ENCODE measurements around the gene IFNLR1.
"Not testable (repeated sequence)": the region's sequence is repeated elsewhere in the genome, so short reads cannot be mapped to it uniquely, and the experiment has no call there.

Gene IFNLR1

DNA sequence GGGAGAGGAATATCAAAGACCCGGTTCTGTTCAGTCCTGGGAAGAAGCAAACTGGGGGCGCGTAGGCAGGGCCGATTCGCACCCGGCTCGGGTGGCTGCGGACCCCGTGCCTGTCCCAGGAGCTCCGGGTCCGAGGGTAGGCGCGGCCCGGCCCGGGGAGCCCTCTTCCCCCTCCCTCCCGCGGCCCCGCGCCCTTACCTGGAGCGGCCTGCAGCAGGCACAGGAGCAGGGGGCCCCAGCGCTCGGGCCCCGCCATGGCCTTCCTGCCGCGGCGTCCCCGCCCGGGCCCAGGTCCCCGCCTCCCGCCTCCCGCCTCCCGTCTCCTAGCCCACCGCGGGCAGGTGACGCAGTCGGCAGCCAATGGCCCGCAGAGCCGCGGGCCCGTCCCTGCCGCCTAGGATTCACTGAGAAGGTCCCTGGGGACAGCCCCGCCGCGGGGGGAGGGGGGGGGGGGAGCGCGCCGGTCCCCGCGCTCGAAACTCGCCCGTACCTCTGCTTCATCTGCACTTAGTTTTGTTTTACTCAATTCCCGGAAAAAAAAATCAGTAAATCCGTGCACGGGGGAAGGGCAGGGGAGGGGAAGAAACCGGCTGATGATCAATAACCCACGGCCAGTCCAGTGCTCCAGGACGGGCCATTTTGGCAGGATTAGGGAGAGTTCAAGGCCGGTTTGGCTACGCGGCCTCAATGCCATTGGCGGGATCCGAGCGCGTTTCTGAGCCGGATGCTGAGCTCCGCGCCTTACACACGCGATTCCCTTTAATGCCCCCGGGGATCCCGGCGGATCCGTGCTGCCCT lies at the start of gene IFNLR1:
TSS of gene IFNLR1 (minus strand) at position 297 of the 798 bp plus-strand sequence. CDS start at position 256, 41 bp downstream.
- no peak for DNase-seq (ENCODE audit: low spot score)

DNA sequence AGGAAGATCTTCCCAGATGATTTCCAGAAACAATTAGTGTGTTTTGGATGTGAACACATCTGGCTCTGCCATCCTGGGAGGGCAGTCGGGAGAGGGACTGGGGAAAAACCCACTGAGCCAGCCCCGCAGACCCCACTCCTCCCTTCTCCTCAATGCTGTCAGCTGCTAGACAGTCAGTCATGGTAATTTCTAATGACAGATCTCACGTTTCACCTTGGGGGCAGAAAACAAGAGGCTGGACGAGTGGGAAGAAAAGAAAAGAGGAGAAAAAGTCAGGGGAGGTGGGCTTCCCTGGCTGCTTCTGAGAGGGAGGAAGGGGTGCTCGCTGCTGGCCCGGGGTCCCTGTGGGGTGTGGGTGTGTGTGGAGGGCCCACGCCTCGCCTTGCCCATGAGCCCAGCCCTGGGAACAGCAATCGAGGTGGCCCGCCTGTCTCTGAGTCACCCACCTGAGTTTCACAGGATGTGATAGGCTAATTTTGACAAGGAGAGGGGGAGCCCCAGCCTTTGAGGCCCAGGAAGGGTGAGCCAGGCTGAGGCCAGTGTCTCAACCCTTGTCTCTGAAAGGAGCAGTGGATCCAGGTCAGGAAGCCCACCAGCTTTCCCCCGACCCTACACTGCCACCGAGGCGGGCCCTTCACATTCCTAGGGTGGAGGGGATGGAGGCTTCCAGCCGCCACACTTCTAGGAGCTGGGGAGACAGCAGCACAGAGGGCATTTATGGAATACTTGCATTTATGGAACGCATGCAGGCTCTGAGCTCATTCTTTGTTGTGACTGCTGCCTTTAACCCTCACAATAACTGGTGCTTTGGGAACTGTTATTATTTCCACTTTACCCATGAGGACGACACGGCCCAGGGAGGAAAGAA lies 49.1 kb upstream of the IFNLR1 start:
- DNase-seq (ENCODE audit: low spot score): no peak

DNA sequence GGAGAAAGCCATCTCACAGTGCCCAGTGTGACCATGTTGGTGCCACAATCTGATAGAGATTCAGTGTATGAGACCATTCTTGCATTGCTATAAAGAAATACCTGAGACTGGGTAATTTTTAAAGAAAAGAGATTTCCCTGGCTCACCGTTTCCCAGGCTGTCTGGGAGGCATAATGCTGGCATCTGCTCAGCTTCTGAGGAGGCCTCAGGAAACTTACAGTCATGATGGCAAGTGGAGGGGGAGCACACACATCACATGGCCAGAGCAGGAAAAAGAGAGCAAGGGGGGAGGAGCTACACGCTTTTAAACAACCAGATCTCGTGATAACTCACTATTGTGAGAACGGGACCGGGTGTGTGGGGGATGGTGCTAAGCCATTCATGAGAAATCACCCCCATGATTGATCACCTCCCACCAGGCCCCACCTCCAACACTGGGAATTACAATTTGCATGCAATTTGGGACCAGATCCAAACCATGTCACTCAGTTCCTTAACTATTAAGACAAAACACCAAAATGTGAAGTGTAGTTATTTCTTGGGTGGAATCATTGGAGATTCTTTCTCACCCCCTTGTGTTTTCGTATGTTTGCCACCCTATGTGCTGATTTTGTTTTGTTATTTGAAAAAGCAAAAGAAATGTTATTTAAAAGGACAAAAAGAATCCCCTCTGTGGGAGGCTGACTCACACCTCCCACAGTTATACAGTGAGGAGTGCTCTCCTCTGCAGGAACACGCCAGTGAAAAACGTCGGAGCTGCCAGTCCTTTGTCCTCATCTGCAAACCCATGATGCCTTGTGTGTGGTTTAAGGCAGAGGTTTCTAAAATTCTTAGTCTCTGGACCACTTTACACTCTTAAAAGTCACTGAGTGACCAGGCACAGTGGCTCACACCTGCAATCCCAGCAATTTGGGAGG lies 46.9 kb upstream of the IFNLR1 start:
- DNase-seq (ENCODE audit: low spot score): no peak

DNA sequence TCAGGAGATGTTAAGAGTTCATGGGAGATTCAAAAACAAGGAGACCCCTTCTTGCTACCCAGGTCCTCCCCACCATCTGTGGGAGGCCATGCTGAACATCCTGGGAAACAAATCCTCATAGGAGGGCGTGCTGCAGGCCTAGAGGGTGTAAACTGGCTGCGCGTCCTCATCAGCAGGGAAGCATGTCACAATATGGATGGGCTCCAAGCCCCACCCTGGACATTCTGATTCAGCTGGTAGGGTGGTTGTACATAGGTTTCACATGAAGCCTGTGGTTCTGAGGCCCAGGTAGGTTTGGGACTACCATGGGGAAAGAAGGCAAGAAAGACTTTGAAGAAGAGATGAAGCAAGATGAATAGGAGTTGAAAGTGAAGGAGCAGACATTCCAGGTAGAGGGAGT lies 44.6 kb upstream of the IFNLR1 start:
- DNase-seq (ENCODE audit: low spot score): no peak

DNA sequence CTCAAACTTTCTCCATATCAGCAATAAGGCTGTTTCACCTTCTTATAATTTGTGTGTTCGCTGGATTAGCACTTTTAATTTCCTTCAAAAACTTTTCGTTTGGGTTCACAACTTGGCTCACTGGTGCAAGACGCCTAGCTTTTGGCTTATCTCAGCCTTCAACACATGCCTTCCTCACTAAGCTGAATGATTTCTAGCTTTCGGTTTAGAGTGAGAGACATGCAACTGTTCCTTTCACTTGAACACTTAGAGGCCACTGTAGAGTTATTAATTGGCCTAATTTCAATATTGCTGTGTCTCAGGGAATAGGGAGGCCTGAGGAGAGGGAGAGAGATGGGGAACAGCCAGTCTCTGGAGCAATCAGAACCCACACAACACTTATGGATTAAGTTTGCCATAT lies 41.2 kb upstream of the IFNLR1 start:
- no peak for DNase-seq (ENCODE audit: low spot score)

DNA sequence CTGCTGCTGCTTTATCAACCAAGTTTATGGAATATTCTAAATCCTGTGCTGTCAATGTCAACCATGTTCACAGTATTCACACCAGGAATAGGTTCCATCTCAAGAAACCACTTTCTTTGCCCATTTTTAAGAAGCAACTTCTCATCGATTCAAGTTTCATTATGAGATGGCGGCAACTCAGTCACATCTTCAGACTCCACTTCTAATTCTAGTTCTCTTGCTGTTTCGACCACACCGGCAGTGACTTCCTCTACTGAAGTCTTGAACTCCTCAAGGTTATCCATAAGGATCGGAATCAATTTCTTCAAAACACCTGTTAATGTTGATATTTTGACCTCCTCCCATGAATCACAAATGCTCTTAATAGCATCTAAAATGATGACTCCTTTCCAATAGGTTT lies 39.7 kb upstream of the IFNLR1 start:
- DNase-seq (ENCODE audit: low spot score): no peak

DNA sequence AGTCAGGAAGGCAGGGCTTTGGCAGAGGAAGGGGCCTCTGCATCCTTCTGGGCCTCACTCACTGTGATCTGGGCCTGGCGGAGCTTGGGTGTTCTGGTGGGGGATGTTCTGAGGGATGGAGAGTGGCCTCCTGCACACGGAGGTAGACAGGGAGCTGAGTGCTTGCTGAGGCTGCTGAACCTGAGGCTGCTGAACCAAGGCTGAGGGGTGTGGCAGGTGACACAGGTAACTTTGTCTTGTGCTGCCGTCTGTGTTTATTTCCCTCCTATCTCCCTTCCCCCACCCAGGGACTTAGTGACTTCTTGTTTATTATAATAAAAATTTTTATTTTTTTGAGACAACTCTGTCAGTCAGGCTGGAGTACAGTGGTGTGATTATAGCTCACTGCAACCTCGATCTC lies 37.7 kb upstream of the IFNLR1 start:
- DNase-seq (ENCODE audit: low spot score): no peak

DNA sequence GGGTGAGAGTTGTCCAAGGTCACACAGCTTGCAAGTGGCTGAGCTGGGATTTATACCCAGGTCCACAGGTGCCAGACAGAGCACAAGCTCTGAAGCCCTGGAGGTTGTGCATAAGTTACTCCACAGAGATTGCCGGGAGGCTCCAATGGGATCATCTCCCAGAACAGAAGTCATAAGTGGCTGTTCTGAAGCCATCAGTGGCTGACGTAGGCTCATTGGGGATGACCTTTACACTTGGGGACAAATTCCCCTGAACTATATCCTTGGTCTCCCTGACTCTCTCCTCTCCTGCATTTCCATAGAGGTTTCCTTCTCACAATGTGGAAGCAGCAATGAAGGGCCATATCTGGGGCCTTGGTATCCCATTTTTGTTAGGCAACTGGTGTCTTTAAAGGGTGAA lies 37.0 kb upstream of the IFNLR1 start:
- no peak for DNase-seq (ENCODE audit: low spot score)

DNA sequence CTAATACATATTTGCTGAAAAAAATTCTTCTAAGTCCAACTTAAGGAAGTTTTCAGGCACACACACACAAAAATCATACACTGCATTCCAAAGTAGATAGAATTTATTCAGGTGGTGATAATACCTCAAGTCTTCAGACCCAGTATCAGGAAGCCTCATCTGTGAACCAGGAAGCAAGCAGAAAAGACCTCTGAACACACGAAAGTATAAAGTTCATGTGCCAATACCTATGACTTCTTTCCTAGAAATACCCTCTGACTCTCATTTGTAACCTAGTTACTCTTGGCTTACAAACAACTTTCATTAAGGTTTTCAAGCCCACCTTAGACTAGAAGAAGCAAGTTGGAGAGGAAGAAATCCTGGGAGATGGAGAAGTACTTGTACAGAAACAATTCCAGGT lies 35.7 kb upstream of the IFNLR1 start:
- no peak for DNase-seq (ENCODE audit: low spot score)

DNA sequence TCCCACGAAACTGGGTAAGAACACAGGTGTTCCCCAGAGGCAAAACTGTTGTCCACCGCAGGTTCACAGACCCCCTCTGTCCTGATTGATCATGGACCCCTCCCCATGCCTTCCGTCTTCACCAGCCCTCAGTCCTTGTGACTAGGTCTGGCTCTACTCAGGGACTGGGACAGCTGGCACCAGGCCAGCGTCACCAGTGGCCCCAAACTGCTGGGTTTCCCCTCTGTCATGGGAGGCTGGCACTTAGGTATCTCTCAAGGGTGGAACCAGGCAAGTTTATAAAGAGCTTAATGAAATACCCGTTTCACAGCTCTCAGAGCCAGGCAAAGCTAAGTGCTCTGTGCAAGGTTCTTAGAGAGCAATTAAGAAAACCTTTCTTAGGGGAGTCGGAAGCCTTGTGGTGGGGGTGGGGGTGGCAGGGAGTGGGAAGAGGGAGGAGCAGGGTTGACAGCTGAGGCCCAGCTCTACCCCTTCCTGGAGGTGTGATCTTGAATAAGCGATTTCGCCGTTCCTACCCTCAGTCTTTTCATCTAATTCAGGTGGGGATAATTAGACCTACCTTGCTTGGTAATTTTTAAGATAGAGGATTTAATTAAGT lies 35.0 kb upstream of the IFNLR1 start:
- no peak for DNase-seq (ENCODE audit: low spot score)

DNA sequence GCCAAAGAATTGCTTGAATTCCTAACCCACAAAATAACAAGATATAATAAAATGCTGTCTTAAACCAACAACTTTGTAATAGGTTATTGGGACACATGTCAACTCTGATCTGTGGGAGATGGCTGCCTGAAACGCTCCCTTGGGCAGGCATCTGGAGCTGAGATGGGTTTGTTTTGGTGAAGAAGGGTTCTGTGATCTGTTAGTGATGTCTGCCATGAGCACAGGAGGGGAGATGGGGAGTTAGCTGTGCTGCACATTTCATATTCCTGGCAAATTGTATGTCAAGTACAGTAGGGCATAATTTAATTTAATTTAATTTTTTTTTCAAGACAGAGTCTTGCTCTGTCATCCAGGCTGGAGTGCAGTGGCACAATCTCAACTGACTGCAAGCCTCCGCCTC lies 34.2 kb upstream of the IFNLR1 start:
- no peak for DNase-seq (ENCODE audit: low spot score)

DNA sequence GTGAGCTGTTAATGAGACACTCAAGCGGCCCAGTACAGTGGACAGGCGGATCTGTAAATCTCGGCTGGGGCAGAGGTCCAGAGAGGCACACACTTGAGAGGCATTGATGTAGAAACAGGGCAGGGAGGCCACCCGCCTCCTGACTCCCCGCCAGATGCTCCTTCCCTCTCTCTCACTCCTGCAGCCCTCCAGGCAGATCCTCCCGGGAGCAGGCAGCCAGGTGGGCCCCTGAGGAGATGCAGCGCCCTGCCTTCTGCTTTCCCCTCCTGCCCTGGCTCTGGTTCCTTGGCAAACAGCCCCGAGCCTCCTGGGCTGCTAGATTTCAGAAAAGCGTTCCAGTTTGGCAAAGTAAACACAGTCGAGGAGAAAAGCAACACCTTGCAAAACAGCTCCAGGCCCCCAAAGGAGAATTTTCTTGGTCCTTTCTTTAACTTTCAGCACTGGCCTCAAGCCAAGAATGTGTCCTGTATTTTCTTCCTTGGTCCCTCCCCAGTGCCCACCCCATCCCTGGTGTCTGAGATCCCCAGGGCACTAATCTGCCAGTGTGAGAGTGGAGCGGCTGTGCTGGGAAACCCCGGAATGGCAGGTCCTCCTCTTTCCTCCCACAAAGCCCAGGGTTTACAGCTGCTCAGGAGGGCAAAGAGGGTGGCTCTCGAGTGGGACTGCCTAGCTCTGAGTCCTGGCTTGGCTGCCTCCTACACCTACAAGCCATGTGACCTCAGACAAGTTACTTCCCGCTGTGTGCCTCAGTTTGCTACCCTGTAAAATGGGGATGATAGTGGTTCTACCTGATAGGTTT lies 29.4 kb upstream of the IFNLR1 start:
- DNase-seq (ENCODE audit: low spot score): no peak

DNA sequence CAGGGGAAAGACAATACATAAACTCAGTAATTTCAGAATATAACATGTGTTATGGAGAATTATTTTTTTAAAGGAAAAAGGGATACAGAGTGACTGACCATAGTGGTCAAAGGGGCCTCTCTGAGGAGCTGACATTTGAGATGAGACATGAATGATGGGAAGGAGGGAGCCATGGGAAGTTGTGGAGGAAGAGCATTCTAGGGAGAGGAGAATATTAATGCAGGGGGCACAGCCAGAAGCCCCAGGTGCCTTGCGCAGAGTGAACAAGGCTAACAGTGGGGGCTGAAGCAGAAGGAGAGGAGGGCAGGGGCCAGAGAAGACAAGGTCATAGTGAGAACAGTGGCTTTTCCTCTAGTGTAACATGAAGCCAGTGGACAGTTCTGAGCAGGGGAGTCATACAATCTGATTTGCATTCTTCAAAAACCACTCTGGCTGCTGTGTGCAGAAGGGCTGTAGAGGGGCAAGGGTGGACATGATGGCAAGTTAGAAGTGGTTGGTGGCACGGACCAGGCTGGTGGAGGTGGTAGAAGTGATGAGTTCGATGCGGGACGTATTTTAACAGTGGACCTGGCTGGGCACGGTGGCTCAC lies 28.2 kb upstream of the IFNLR1 start:
- no peak for DNase-seq (ENCODE audit: low spot score)

DNA sequence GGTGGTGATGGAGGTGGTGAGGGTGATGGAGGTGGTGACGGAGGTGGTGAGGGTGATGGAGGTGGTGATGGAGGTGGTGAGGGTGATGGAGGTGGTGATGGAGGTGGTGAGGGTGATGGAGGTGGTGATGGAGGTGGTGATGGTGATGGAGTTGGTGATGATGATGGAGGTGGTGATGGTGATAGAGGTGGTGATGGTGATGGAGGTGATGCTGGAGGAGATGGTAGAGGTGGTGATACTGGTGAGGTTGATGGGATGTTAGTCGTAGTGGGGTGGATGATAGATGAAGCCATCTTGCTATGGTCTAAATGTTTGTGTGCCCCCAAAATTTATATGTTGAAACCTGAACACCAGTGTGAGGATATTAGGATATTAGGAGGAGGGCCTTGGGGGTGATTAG lies 25.3 kb upstream of the IFNLR1 start:
- DNase-seq (ENCODE audit: low spot score): no peak

DNA sequence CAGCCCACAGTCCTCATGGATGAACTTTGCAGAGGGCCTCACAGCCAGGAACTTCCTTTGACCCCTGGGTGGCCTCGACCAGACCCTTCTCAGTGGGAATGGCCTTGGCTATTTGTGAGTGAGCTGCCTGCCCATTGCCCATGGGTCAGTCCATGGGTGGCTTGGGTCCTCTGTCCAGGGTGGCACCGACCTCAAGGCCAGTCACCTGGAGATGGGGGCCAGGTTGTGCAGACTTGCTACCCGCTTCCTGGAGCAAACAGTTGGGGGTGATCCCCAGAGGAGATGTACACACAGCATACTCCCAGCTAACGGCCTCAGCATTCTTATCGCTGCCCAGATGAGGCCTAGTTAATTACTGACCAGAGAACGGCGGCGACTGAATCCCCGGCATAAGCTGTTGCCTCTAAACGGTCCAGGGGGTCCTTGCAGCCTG lies 23.1 kb upstream of the IFNLR1 start:
- no peak for DNase-seq (ENCODE audit: low spot score)

DNA sequence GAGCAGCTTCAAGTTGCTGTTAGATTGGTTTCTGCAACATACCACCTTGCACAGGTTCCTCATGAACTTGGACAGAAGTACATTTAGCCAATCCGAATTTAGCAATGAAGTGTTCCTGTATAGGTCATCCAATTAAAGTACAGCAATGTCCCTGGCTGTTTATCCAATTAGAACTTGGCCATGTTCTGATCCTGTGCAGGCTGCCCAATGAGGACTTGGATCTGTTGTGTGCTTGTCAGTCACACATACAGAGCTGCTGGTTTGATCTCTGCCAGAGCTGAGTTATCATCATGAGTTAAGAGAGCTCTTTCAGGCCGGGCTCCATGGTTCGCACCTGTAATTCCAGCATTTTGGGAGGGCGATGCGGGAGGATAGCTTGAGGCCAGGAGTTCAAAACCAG lies 22.0 kb upstream of the IFNLR1 start:
- DNase-seq (ENCODE audit: low spot score): no peak

DNA sequence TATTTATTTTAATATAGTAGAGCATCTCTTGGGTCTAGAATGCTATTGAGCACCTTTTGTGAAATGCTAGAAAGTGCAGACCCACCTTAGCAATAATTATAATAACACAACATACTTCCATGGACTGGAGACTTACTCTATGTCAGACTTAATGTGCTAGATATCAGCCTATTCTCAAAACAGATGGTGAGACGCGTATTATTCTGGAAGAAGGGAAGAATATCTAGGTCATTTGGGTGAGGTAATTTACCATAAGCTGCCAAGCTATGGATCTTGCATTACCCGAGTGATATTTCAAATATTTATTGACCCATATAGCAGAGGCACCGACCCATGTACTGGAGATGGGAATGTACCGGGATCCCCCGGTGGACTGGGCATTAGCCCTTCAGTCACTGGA lies 20.6 kb upstream of the IFNLR1 start:
- no peak for DNase-seq (ENCODE audit: low spot score)

DNA sequence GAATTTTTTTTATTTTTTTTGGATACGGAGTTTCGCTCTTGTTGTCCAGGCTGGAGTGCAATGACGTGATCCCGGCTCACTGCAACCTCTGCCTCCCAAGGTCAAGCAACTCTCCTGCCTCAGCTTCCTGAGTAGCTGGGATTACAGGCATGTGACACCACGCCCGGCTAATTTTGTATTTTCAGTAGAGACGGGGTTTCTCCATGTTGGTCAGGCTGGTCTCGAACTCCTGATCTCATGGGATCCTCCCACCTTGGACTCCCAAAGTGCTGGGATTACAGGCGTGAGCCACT lies 20.3 kb upstream of the IFNLR1 start:
- DNase-seq (ENCODE audit: low spot score): not testable (repeated sequence)

DNA sequence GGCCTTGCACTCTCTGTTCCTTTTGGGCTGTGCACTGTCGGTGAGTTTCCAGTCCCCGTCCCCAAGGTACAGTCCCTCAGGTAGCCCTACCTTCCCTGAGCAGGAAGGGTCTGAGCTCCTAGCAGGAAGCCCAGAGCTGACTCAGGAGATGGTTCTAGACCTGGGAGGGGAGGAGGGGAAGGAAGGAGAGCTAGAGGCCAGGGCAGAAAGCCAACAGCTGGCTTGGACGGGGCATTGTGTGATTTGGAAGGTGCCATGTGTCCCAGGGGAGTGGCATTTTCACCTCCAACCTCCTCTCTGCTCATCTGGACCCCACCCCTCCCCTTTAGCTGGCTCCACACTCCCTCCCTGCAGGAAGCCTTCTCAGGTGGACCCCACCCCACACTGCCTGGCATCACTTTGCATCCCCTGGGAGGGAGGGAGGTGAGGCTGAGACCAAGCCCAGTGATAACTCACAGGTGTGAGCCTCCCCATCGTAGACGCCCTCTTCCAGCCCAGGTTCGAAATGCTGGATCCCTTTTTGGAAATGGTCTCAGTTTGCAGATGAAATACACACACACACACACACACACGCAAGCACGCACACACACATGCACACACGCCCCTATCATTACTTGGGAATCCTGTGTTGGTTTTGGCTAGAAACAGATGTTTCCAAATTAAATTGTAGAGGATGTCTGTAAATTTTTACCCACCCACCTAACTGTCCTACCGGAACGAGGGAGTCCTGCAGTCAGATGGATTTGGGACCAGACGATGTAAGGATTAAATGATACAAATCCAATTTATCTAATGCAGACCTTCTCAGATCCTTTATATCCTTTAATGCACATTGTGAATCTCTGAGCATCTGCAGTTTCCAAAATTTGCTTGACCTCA lies 19.7 kb upstream of the IFNLR1 start:
- DNase-seq (ENCODE audit: low spot score): no peak

DNA sequence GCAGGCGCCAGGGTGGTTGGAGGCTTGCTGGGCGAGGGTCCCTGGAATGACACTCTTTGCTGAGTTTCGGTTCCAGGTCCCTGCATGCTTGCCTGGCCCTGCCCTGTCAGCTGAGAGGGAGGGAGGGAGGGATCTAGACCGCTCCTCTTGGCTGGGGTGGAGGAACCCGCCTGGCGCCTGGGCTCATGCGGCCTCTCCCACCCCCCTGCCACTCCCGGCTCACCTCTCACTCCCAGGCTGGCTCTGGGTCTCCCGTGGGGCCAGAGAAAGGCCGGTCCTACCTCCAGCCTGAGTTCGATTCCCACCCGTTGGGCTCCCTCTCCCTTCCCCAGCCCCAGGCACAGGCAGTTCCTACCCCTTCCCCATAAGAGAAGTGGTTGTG lies 19.0 kb upstream of the IFNLR1 start:
- no peak for DNase-seq (ENCODE audit: low spot score)

All from hematopoietic multipotent progenitor cell treated with erythropoietin and hydrocortisone succinate and interleukin-3 and kit ligand, for 17 days (in vitro differentiated cells).